ENCODE data around the gene SEH1L.
A peak's percentile ranks its signal among the peaks of the same experiment; 100 is the strongest.
"Not testable (repeated sequence)": the region's sequence is repeated elsewhere in the genome, so short reads cannot be mapped to it uniquely, and the experiment has no call there.

The SEH1L gene

GRCh38 chr18:12943215-12943614 is 4.6 kb upstream of the SEH1L start:
- no peak for DNase-seq (ENCODE audit: low read depth)

- DNase-seq (ENCODE audit: low read depth): no peak
Observed at GRCh38 chr18:12944709-12945108, 3.1 kb upstream of the SEH1L start.

GRCh38 chr18:12946549-12947284 is 1.1 kb upstream of the SEH1L start:
- DNase-seq (ENCODE audit: low read depth): no peak

GRCh38 chr18:12948050-12948804 is 416 bp downstream of the SEH1L start:
- DNase-seq (ENCODE audit: low read depth): peak; percentile 98

- DNase-seq (ENCODE audit: low read depth): no peak
Observed at GRCh38 chr18:12958478-12958877, 10.7 kb downstream of the SEH1L start.

GRCh38 chr18:12960395-12960794 is 12.6 kb downstream of the SEH1L start:
- no peak for DNase-seq (ENCODE audit: low read depth)

- DNase-seq (ENCODE audit: low read depth): no peak
Observed at GRCh38 chr18:12960853-12961397, 13.1 kb downstream of the SEH1L start.

GRCh38 chr18:12963069-12963468 is 15.3 kb downstream of the SEH1L start:
- no peak for DNase-seq (ENCODE audit: low read depth)

- DNase-seq (ENCODE audit: low read depth): no peak
Observed at GRCh38 chr18:12968115-12968514, 20.3 kb downstream of the SEH1L start.

- DNase-seq (ENCODE audit: low read depth): no peak
Observed at GRCh38 chr18:12968619-12969018, 20.8 kb downstream of the SEH1L start.

- DNase-seq (ENCODE audit: low read depth): no peak
Observed at GRCh38 chr18:12973562-12974213, 25.9 kb downstream of the SEH1L start.

GRCh38 chr18:12975488-12975887 is 27.7 kb downstream of the SEH1L start:
- no peak for DNase-seq (ENCODE audit: low read depth)

GRCh38 chr18:12976305-12976704 is 28.5 kb downstream of the SEH1L start:
- no peak for DNase-seq (ENCODE audit: low read depth)

- not testable (repeated sequence) for DNase-seq (ENCODE audit: low read depth)
Observed at GRCh38 chr18:12980065-12980464, 32.3 kb downstream of the SEH1L start.

GRCh38 chr18:12989397-12990122 is 41.7 kb downstream of the SEH1L start:
- DNase-seq (ENCODE audit: low read depth): no peak

GRCh38 chr18:12990123-12990475 is 42.3 kb downstream of the SEH1L start:
- peak; percentile 31 for DNase-seq (ENCODE audit: low read depth)

GRCh38 chr18:12990641-12990966 is 42.8 kb downstream of the SEH1L start:
- DNase-seq (ENCODE audit: low read depth): no peak

- DNase-seq (ENCODE audit: low read depth): peak; percentile 95
Observed at GRCh38 chr18:12990967-12991820, 43.4 kb downstream of the SEH1L start, which contains the start of gene CEP192. CEP192 (plus strand) TSS chr18:12991362; CDS start chr18:12999425, 8,063 bp downstream.

- no peak for DNase-seq (ENCODE audit: low read depth)
Observed at GRCh38 chr18:12991821-12992179, 44.0 kb downstream of the SEH1L start.

GRCh38 chr18:12993439-12993838 is 45.6 kb downstream of the SEH1L start:
- no peak for DNase-seq (ENCODE audit: low read depth)

- no peak for DNase-seq (ENCODE audit: low read depth)
Observed at GRCh38 chr18:12995424-12995823, 47.6 kb downstream of the SEH1L start.

All from stimulated activated CD8-positive, alpha-beta memory T cell treated with anti-CD3 and anti-CD28 coated beads, Interleukin-4, amount 100 ng/mL, for 24 hours (primary cell).